Measurements from ENCODE around the gene LIPF.
"Not testable (repeated sequence)": the region's sequence is repeated elsewhere in the genome, so short reads cannot be mapped to it uniquely, and the experiment has no call there.

Gene LIPF

GRCh38 chr10:88680958-88681357 is 16.7 kb downstream of the LIPF start:
- no peak for FAIRE-seq

GRCh38 chr10:88682491-88682890 is 18.2 kb downstream of the LIPF start:
- no peak for FAIRE-seq

GRCh38 chr10:88687853-88688467 is 23.7 kb downstream of the LIPF start:
- FAIRE-seq: peak; percentile 96

GRCh38 chr10:88689366-88689765 is 25.1 kb downstream of the LIPF start:
- FAIRE-seq: no peak

- FAIRE-seq: peak; percentile 41
Measured at GRCh38 chr10:88693392-88694020, 29.3 kb downstream of the LIPF start.

- no peak for FAIRE-seq
Measured at GRCh38 chr10:88702848-88703597, 38.8 kb downstream of the LIPF start.

- no peak for FAIRE-seq
Measured at GRCh38 chr10:88705958-88706357, 41.7 kb downstream of the LIPF start, which contains the start of gene LIPK. Gene LIPK, plus strand, starts transcription at chr10:88706249. Its CDS starts 18,295 bp downstream, at chr10:88724544.

- peak; percentile 9 for FAIRE-seq
Measured at GRCh38 chr10:88707429-88708155, 43.4 kb downstream of the LIPF start.

- not testable (repeated sequence) for FAIRE-seq
Measured at GRCh38 chr10:88709361-88709760, 45.1 kb downstream of the LIPF start.

GRCh38 chr10:88715517-88715916 is 51.3 kb downstream of the LIPF start:
- no peak for FAIRE-seq

- FAIRE-seq: no peak
Measured at GRCh38 chr10:88721392-88721791, 57.1 kb downstream of the LIPF start.

- FAIRE-seq: no peak
Measured at GRCh38 chr10:88725798-88726197, 61.6 kb downstream of the LIPF start.

- no peak for FAIRE-seq
Measured at GRCh38 chr10:88728107-88728763, 64.0 kb downstream of the LIPF start.

Data from islet of Langerhans (tissue), 1 donor.